GM18861 (cell line): ENCODE measurements around the gene ARSJ.
"Not testable (repeated sequence)": the region's sequence is repeated elsewhere in the genome, so short reads cannot be mapped to it uniquely, and the experiment has no call there.

Experiments used
- ATAC-seq: cut with Tn5 transposase; IDR thresholded peaks from one replicate; pipeline ENCODE4 v1.9.1; 2021; ENCODE audit not compliant: unreplicated experiment

ARSJ gene

GRCh38 chr4:113959539-113959937 is 19.9 kb downstream of the ARSJ start:
- no peak for ATAC-seq

GRCh38 chr4:113958766-113959538 is 20.5 kb downstream of the ARSJ start:
- ATAC-seq: peak; percentile 72

- ATAC-seq: no peak
Measured at GRCh38 chr4:113957956-113958355, 21.5 kb downstream of the ARSJ start.

GRCh38 chr4:113955948-113956347 is 23.5 kb downstream of the ARSJ start:
- peak; percentile 38 for ATAC-seq

- no peak for ATAC-seq
Measured at GRCh38 chr4:113955411-113955810, 24.0 kb downstream of the ARSJ start.

GRCh38 chr4:113953888-113954287 is 25.6 kb downstream of the ARSJ start:
- ATAC-seq: no peak

GRCh38 chr4:113952452-113953029 is 26.9 kb downstream of the ARSJ start:
- ATAC-seq: peak; percentile 94

GRCh38 chr4:113951263-113951662 is 28.2 kb downstream of the ARSJ start:
- ATAC-seq: no peak

GRCh38 chr4:113950207-113950606 is 29.2 kb downstream of the ARSJ start:
- no peak for ATAC-seq

GRCh38 chr4:113947484-113947883 is 32.0 kb downstream of the ARSJ start:
- no peak for ATAC-seq

- no peak for ATAC-seq
Measured at GRCh38 chr4:113945906-113946305, 33.5 kb downstream of the ARSJ start.

- no peak for ATAC-seq
Measured at GRCh38 chr4:113943863-113944262, 35.6 kb downstream of the ARSJ start.

- ATAC-seq: no peak
Measured at GRCh38 chr4:113943085-113943484, 36.4 kb downstream of the ARSJ start.

GRCh38 chr4:113941836-113942235 is 37.6 kb downstream of the ARSJ start:
- ATAC-seq: no peak

GRCh38 chr4:113940103-113940502 is 39.3 kb downstream of the ARSJ start:
- ATAC-seq: not testable (repeated sequence)

- ATAC-seq: no peak
Measured at GRCh38 chr4:113935190-113935589, 44.3 kb downstream of the ARSJ start.

GRCh38 chr4:113924706-113925105 is 54.7 kb downstream of the ARSJ start:
- ATAC-seq: not testable (repeated sequence)

GRCh38 chr4:113921089-113921794 is 58.2 kb downstream of the ARSJ start:
- peak; percentile 70 for ATAC-seq

GRCh38 chr4:113919611-113920010 is 59.8 kb downstream of the ARSJ start:
- ATAC-seq: no peak

- ATAC-seq: no peak
Measured at GRCh38 chr4:113919145-113919544, 60.3 kb downstream of the ARSJ start.

GRCh38 chr4:113908829-113909228 is 70.6 kb downstream of the ARSJ start:
- no peak for ATAC-seq

- ATAC-seq: no peak
Measured at GRCh38 chr4:113907559-113907958, 71.9 kb downstream of the ARSJ start.
